SK-N-SH (cell line): ENCODE measurements around the gene HDGFL3.

ENCODE experiments used
- CTCF ChIP-seq: fragments of 200-600 bp; sonication (generic); IDR thresholded peaks from 2 replicates; pipeline ENCODE4 v1.6.1; 2017; ENCODE audit warnings: antibody characterized with exemption, mild to moderate bottlenecking, moderate library complexity
- FOXM1 ChIP-seq: IDR thresholded peaks from 2 replicates; pipeline ENCODE4 v1.4.0; 2012; ENCODE audit warnings: low read depth, mild to moderate bottlenecking
- IRF3 ChIP-seq: fragments of 150-350 bp; IDR thresholded peaks from 2 replicates; pipeline ENCODE4 v1.6.1; 2016; ENCODE audit warnings: mild to moderate bottlenecking, low read depth, low read length
- JUND ChIP-seq: IDR thresholded peaks from 2 replicates; pipeline ENCODE4 v1.4.0; 2012
- MXI1 ChIP-seq: IDR thresholded peaks from 2 replicates; pipeline ENCODE4 v1.6.1; 2012; ENCODE audit warnings: mild to moderate bottlenecking, low read depth, low read length, improper control_type of control experiment
- POLR2AphosphoS5 ChIP-seq: IDR thresholded peaks from 2 replicates; pipeline ENCODE4 v1.6.1; 2012; ENCODE audit warnings: low read depth, low read length
- RCOR1 ChIP-seq: fragments of 150-350 bp; IDR thresholded peaks from 2 replicates; pipeline ENCODE4 v1.6.1; 2017; ENCODE audit warnings: antibody characterized with exemption, low read length

GRCh38 chr15:83170474-83171165, 37.0 kb downstream of the HDGFL3 start:
- TF ChIP-seq IRF3, result no peak
- TF ChIP-seq CTCF, result no peak
- no peak for TF ChIP-seq FOXM1
- no peak for TF ChIP-seq JUND
- no peak for TF ChIP-seq POLR2AphosphoS5
- TF ChIP-seq MXI1, result no peak
- TF ChIP-seq RCOR1, result no peak
